ENCODE data around the gene NEUROD6.

Gene NEUROD6

DNA sequence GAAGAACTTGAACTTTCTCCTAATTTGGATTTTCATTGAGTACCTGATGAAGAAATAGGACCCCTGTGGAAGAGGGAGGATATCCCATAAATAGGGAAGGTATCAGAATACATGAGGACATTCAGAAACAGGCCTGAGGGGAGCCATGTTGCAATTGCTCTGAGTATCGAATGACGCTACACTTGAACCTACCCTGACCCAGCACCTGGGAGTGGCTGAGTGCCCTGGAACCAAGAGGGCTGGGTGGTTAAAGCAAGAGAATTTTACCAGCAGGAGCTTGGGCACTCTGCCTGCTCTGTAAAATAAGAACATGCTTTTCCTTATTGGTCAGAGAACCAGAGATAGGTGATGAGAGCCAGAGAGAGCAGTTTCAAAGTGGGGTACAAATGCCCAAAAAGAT is 7.2 kb downstream of the NEUROD6 start:
- DNase-seq (ENCODE audit: low spot score) = no peak

DNA sequence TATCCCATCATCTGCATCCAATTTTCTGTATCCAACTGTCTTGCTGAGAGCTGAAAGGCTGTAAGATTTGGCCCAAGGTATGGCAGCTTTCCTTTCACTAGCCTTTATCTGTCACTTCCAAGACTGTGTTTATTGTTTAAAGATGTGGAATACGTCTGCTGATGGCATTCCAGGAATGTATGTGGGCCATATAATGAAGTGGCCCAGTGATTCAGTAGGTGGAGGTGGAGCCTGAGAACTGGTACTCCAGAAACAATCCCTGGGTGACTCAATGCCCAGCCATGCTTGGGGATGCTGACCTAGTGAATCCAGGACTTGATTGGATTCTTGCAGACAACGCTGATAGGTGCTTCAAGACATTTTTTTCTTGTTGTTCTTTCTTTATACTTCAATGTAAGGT is 13.5 kb downstream of the NEUROD6 start:
- DNase-seq (ENCODE audit: low spot score) = no peak

DNA sequence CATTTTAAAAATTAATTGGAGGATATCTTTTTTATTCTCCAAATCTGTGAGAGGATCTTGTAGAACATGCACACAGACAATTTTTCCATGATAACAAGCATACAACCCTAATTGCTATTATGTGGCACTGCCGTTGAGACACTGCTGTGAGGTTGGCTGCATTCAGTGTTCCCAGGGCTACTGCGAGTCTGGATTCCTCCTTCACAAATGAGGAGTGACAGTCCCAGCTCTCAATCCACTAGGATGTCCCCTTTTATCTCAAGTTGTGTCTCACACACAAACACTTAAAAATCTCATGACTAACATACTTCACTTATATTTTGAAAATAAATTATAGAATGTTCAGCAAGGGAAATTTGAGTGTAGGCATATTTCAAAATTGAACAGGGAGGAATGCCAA is 14.1 kb downstream of the NEUROD6 start:
- DNase-seq (ENCODE audit: low spot score) = no peak

DNA sequence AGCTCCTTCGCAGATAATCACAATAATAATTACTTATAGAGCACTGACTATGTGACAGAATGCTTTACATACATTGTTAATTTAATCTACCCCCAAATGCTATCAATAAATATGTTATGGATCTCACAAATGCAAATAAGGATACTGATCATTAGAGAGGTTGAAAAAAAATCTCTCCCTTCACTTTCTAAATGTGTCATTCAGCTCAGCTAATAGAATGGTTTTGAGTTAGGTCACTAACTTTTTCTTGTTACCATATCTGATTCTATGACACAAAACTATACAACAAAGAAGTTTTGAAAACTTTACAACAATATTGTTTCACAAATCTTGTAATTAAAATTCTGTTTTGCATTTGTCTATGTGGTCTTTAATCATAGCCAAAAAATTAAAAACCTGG is 17.4 kb downstream of the NEUROD6 start:
- DNase-seq (ENCODE audit: low spot score) = no peak

DNA sequence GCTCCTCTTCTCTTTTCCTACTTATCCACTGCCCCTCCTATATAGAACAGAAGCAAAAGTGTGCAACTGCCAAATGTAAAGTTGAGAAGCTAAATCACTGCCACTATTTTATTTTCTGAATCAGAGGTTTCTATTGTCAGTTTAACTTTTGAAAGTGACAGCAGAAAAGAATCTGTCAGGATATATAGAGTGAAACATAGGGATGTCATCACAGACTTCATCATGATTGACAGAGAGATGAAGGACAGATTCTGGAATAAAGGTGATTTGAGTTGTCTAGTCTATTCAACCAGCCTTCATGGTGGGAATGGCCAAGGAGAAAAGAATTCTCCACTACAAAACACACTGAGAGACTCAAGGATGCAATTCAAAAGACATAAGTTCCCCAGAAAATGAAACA is 19.9 kb downstream of the NEUROD6 start:
- DNase-seq (ENCODE audit: low spot score) = no peak

DNA sequence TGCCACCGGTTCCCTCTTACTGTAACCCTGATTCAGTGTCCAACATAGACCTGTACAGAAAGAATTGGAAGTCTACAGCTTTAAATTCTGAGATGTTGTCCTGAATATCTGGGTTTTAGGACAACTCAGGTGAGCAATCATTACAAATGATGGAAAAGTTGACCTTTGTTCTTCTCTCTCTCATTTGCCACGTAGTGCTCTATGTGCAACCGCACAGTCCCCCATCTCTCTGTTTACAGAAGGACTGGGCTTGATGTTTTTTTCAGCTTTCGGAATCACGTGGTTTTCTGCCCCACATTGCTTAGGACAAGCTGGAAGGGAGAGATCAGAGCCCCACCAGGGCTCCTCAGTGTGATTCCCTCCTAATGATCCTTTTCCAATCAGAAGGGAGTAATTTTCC is 22.2 kb downstream of the NEUROD6 start:
- no peak for DNase-seq (ENCODE audit: low spot score)

DNA sequence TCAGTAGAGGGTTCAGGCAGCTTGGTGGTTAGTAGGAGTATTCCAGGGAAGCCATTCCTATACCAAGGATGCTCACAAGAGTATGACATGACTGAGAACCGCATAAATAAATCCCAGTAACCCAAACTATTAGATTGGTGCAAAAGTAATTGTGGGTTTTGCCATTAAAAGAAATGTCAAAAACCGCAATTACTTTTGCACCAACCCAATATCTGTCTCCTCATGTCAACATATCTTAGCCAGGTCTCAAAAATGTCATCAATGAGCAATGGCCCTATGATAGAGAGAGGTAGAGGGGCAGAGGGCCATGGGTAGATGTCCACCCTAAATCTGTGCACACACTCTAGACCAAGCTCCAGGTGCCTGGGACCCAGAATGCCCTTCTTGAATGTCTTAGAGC is 23.6 kb downstream of the NEUROD6 start:
- no peak for DNase-seq (ENCODE audit: low spot score)

DNA sequence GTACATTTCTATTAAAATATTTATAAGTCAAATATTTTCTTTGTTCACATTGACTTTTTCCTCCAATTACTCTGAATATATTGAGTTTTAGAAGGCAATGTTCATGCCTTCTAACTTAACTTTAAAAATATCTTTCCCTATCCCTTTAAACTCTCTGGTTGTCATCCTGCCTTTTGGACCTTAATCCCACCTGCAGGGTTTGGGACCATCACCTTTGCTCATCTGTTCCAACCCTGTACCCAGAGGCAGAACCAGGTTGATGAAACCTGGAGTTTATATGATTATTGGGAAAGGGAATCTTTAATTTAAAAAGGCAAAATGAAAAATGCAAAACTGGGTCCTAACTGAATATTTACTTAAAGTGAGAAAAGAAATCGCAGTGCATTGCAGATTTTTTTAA is 24.8 kb downstream of the NEUROD6 start:
- no peak for DNase-seq (ENCODE audit: low spot score)

DNA sequence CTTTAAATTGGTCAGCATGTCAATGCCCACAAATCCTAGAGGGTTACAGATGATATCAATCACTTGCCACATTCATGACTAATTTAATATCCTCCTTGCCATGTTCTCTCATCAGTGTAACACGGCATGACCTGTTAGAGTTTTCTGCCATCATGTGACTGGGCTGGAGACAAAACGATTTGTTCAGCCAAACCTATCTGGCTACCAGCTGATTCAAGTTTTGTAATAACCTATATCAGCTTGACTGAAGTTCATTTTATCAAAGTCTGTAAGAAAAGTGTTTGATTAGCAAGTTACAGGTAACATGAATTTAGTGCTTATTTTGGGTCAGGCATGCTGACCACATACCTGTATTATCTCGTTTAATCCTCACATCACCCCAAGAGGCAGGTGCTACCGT is 25.7 kb downstream of the NEUROD6 start:
- no peak for DNase-seq (ENCODE audit: low spot score)

DNA sequence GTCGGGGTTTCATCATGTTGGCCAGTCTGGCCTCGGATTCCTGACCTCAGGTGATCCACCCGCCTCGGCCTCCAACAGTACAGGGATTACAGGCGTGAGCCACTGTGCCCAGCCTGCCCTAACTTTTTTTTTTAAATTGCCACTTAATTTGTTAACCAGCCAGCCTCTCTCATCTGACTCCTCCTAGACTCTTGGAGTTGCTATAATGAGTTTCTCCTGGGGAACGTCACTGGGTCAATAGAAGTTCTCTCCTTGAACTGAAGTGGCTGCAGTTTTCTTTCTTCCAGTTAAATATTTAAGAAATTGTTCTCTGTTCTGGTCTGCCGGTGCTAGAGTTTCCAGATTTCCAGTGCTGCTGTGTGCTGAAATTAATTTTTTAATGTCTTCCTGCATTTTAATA is 27.6 kb downstream of the NEUROD6 start:
- DNase-seq (ENCODE audit: low spot score) = no peak

DNA sequence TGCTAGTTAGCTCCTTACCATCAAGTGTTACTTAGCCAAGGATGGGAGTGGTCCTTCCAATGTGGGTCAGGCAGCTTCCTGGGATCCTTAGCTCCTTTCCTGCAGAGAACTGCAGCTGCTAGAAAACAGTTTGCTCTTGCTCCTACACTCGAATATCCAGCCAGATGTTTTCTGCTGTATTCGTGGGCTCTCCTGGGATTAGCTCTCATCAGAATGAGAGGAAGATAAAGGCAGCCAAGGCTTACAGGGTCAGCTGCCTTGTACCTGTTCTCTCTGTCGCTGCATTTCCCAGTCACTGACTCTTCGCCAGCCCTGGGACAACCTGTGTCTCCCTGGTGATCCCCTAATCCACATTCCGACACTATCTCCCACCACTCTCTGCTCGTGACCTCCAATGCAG is 29.0 kb downstream of the NEUROD6 start:
- no peak for DNase-seq (ENCODE audit: low spot score)

DNA sequence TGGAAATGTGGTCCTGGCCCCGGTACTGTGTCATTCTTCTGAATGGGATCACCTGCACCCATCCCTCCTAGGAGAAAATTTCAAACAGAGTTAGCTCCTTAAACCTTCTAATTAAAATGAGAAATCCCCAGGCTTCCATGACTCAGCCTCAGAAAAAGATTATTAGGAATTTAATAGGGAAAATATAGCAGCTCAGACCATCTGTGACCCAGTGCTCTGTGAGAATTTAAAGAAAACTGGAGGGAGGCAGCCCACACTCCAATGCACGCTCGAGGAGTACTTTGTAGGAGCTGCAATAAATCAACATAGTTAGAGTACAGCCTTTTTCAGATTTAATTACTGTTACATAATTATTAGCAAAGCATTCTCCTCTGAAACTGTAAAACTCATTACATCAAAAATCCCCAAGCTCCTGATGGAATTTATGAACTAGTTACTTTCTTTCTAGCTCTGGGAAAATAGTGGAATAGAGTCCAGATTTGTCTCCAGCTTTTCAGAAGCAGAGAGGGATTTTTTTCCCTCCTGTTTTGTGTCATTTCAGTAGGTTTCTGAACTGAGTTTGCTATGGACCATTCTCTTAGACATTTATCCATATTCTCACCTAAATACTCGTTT is 30.1 kb downstream of the NEUROD6 start:
- no peak for DNase-seq (ENCODE audit: low spot score)

DNA sequence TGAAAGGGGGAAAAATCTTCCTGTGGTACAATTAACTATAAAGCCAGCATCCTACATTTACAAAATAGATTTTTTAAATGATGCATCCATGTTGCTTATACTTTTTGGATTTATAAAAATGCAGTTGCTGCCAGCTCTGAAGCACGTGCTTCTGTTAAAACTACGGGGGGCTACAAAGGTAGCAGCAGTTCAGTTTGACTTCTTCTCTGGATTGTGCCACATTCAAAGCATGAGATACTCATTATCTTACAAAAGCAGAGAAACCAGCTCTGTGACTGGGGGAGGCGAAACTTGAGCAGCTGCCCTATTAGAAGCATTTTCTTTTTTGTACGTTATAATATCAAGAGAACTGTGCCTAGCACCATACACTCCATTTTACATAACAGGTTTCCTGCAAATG is 31.1 kb downstream of the NEUROD6 start:
- DNase-seq (ENCODE audit: low spot score) = no peak

DNA sequence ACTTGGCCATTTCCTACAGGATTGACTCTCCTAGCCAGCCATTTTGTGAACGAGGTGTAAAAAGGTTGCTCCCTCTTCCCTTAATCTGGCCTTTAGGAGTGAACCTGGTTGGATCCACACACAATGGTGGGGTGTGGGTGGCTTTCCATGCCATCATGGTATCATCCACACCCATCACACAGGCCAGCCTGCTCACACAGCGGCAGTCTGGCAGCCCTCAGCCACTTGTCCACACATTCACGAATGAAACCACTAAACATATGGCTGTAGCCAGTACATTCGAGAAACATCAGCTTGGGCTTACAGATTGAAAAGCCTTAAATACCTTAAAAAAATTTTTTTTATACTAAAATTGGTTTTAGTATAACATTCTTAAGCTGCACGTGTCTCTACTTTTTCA is 31.9 kb downstream of the NEUROD6 start:
- DNase-seq (ENCODE audit: low spot score) = no peak

DNA sequence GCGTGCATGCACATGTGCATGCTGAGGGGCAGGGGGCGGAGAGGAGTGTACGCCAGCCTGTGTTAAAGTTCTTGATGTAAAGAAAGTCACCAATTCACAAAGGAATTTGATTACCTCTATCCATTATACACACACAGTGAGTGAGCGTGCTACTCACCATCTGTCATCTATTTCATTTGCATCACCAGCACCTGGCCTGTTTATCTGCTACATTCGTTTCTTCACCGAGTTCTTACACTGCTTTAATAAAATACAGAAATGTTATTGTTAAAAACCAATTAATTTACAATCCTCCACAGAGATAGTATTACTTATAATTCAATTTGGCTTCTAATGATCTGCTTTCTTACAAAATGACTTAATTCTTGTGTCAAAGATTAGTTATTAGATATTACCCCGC is 32.6 kb downstream of the NEUROD6 start:
- DNase-seq (ENCODE audit: low spot score) = no peak

DNA sequence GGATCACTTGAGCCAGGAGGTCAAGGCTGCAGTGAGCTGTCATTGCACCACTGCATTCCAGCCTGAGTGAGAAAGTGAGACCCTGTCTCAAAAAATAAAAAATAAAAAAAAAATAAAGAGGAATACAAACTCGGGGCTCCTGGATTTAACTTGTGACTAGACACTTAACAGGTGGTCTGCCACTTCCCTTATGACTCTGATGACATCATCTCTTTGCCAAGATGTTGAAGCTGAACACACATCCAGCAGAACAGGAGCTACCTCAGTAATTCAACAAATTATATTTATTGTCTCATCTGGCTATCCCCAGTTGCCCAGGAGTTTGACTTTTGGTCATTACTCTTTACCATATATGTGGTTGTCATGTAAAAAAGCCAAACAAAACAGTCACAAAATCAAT is 35.3 kb downstream of the NEUROD6 start:
- DNase-seq (ENCODE audit: low spot score) = no peak

DNA sequence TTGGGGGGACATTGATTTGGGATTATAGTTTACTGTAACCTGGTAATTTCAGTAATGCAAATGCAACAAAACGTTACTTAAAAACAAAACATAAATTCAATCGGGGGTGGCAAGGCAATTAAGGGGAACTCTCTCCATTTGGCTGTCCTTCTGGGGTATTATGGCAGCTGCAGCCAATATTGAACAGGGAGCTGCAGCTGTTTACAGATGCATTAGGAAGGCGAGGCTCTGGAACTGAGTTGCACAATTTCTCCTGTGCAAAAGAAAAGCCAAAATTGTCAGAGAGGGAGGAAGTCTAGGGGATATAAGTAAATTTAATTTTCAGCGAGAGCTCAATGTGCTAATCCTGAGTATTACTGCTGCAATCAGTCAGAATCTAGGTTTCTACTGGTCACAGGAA is 36.1 kb downstream of the NEUROD6 start:
- DNase-seq (ENCODE audit: low spot score) = no peak

DNA sequence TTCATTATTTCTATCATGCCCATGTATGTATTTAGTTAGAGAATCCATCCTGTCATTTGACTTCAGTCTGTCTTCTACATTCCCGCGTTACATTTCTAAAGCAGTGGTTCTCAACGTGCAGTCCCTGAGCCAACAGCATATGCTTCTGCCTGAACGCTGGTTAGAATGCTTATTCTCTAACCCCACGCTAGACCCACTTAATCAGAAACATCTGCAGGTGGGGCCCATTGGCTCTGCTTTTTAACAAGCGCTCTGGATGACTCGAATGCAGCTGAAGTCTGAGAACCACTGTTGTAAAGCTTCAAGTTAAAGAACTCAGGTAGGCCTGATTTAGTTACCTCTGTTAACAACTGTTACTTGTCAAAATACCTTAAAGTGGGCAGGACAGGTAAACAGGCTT is 38.2 kb downstream of the NEUROD6 start:
- no peak for DNase-seq (ENCODE audit: low spot score)

DNA sequence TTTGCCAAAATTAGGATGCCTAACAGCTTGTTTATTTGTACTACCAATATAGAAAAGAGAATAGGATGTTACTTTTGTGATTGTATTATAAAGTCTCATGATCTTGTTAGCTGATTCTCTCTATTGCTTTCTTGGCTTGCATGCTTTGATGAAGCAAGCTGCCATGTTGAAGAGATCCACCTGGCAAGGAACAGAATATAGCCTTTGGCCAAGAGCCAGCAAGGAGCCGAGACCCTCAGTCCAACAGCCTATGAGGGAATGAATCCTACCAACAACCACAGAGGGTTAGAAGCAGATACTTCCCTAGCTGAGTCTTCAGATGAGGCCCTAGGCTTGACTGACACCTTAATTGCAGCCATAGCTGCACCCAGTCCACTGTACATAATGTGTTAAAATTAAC is 41.2 kb downstream of the NEUROD6 start:
- no peak for DNase-seq (ENCODE audit: low spot score)

DNA sequence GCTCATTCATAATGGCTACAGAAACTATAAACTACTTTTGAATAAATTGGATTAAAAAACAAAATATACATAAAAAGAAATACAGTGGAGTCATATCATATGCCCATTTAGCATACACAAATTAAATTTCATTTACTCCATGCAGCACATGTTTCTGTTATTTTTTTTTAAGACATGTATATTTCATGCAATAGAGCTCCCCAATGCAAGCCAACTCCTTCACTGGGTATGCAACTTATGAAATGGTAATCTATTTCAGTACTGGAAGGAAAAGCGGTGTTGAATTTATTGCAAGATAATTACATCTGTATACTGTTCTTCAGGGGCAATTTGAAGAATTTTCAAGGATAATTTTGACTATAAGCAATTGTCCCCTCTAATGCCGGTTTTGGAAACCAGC is 49.9 kb downstream of the NEUROD6 start:
- no peak for DNase-seq (ENCODE audit: low spot score)
